WI38 (cell line): ENCODE results near the gene CAMK4.

ENCODE experiments used
- H3K4me3 ChIP-seq: 2 replicates; pipeline ENCODE4 v1.5.1; 2011; ENCODE audit warnings: low read depth, mild to moderate bottlenecking, control low read depth, low read length
- CTCF ChIP-seq: IDR thresholded peaks from 2 replicates; pipeline ENCODE4 v1.5.1; 2012; ENCODE audit warnings: low read depth, mild to moderate bottlenecking, control low read depth, low read length

Gene CAMK4

GRCh38 chr5:111518777-111519176 lies 294.6 kb downstream of the CAMK4 start:
- no peak overlapping the region for H3K4me3 ChIP-seq
- no peak for TF ChIP-seq CTCF

- no peak for TF ChIP-seq CTCF
These were observed 296.7 kb downstream of the CAMK4 start for GRCh38 chr5:111520908-111521307.

GRCh38 chr5:111528056-111528455 lies 303.9 kb downstream of the CAMK4 start:
- no peak for TF ChIP-seq CTCF
- H3K4me3 ChIP-seq = no peak overlapping the region

More at GRCh38 chr5:111520908-111521307, 296.7 kb downstream of the CAMK4 start:
- H3K4me3 ChIP-seq = no peak overlapping the region

- no peak overlapping the region for H3K4me3 ChIP-seq
- TF ChIP-seq CTCF = no peak
These were observed 306.1 kb downstream of the CAMK4 start for GRCh38 chr5:111530298-111530740.

- no peak for TF ChIP-seq CTCF
These were observed 308.9 kb downstream of the CAMK4 start for GRCh38 chr5:111532886-111533582.

GRCh38 chr5:111535879-111536549 lies 311.8 kb downstream of the CAMK4 start:
- no peak for TF ChIP-seq CTCF
- no peak overlapping the region for H3K4me3 ChIP-seq

More at GRCh38 chr5:111532886-111533582, 308.9 kb downstream of the CAMK4 start:
- H3K4me3 ChIP-seq = no peak overlapping the region
